A673 (cell line): ENCODE measurements around the gene MX2.

ENCODE experiments used
- EZH2 ChIP-seq: fragments of 200-600 bp; sonication (generic); IDR thresholded peaks from 2 replicates; pipeline ENCODE4 v1.6.1; 2017; ENCODE audit warnings: borderline replicate concordance, low read depth, mild to moderate bottlenecking, mixed read lengths, antibody characterized with exemption, low read length; ENCODE audit not compliant: poor library complexity, severe bottlenecking
- TF ChIP-seq, protein P1 (sequence below): fragments of 300-800, 200-600 bp; sonication (generic); conservative IDR thresholded peaks from 2 replicates; pipeline ENCODE4 v1.5.1; 2017; ENCODE audit warnings: low read depth, mild to moderate bottlenecking, antibody characterized with exemption, low read length, moderate library complexity, mixed read lengths

DNA sequence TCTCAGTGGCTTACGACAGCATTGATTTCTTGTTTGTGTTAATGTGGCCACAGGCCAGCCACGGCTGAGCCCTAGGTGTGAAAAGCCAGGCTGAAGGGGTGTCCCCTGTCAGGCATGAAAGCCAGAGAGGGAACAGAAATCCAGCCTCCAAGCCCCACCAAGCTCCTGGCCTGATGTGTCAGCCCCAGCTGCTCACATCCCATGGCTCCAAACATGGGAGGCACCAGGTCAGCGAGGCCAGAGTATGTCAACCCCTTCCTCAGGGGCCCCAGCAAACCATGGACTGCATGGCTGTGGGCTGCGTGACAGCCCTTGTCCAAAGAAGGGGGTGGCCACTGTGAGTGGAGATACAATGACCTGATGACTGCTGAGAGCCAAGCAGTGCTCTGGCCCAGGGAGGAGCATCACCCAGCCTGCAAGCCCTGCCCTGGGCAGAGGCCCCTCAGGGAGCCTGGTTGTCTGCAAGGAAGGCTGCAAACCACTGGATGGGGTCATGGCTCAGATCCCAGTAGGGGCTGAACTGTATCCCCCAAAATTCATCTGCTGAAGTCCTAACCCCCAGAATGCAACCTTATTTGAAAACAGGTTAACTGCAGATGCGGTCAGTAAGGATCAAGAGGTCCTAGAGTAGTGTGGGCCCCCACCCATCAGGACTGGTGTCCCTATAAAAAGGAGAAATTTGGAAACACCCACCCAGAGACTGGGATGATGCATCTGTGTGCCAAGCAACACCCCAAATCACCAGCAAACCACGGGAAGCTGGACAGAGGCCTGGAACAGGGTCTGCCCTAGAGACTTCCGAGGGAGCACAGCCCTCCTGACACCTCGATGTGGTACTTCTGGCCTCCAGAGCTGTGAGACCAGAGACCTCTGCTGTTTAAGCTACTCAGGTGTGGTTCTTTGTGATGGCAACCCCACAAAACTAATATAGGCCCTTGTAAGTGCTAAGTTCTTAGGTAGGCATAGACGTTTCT, 3.3 kb upstream of the MX2 start:
- TF ChIP-seq, protein P1, sequence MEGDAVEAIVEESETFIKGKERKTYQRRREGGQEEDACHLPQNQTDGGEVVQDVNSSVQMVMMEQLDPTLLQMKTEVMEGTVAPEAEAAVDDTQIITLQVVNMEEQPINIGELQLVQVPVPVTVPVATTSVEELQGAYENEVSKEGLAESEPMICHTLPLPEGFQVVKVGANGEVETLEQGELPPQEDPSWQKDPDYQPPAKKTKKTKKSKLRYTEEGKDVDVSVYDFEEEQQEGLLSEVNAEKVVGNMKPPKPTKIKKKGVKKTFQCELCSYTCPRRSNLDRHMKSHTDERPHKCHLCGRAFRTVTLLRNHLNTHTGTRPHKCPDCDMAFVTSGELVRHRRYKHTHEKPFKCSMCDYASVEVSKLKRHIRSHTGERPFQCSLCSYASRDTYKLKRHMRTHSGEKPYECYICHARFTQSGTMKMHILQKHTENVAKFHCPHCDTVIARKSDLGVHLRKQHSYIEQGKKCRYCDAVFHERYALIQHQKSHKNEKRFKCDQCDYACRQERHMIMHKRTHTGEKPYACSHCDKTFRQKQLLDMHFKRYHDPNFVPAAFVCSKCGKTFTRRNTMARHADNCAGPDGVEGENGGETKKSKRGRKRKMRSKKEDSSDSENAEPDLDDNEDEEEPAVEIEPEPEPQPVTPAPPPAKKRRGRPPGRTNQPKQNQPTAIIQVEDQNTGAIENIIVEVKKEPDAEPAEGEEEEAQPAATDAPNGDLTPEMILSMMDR = no peak
- TF ChIP-seq EZH2 = no peak
